ENCODE results near the gene GNAS.
A peak's percentile ranks its signal among the peaks of the same experiment; 100 is the strongest.

The GNAS gene

GRCh38 chr20:58884966-58885365 is 32.5 kb downstream of the GNAS start:
- Histone ChIP-seq H4K8ac (ENCODE audit: low read length) (no peak overlapping the region), H3K36me3 (ENCODE audit: control insufficient read depth in 1 of 2, insufficient read depth in 2 of 2, low read depth in 1 of 2, low read length in 2 of 2) (peaks cover 0 to 4% of the 10 kb centered on the region in 2 experiments), H3K14ac (ENCODE audit: low read length in 2 of 2) (no peak overlapping the region), H2BK120ac (ENCODE audit: low read depth, low read length) (no peak overlapping the region), H2AK5ac (ENCODE audit: low read length, severe bottlenecking) (no peak overlapping the region), H3K27me3 (ENCODE audit: control insufficient read depth in 1 of 2, insufficient read depth in 1 of 2, low read length in 2 of 2) (no peaks in the 10 kb centered on the region), H3K4me3 (ENCODE audit: insufficient read depth in 1 of 2, low read depth in 1 of 2, low read length in 2 of 2) (no peak overlapping the region), H2BK12ac (ENCODE audit: low read length in 2 of 2) (no peak overlapping the region), H3K23ac (ENCODE audit: low read length in 2 of 2) (no peak overlapping the region), H3K79me1 (replicated peaks; ENCODE audit: low read length, poor library complexity, severe bottlenecking) (peaks cover 7% of the 10 kb centered on the region), H3K9ac (ENCODE audit: low read length) (no peak overlapping the region), H3K4ac (ENCODE audit: low read depth in 1 of 2, low read length in 2 of 2) (no peak overlapping the region), H3K18ac (ENCODE audit: low read depth in 1 of 2, low read length in 2 of 2) (no peak overlapping the region), H4K91ac (ENCODE audit: low read length) (no peak overlapping the region), H3K27ac (ENCODE audit: low read length, poor library complexity, severe bottlenecking) (no peak overlapping the region), H2AFZ (ENCODE audit: low read depth, low read length) (no peak overlapping the region), H3K9me3 (ENCODE audit: control insufficient read depth, low read length) (no peaks in the 10 kb centered on the region), H3K4me2 (ENCODE audit: low read length, poor library complexity, severe bottlenecking) (no peak overlapping the region), H2BK15ac (ENCODE audit: low read depth, poor library complexity, severe bottlenecking) (no peak overlapping the region), H3K4me1 (ENCODE audit: control insufficient read depth, insufficient read depth, low read depth, low read length) (peaks cover 14% of the 10 kb centered on the region), H2BK5ac (ENCODE audit: low read depth, low read length, poor library complexity, severe bottlenecking) (no peak overlapping the region)
- 92% methylated on average over 3 of the region's 3 CpGs for whole genome bisulfite sequencing
- DNase-seq = no peak

GRCh38 chr20:58886546-58886945 is 34.0 kb downstream of the GNAS start:
- H3K27ac ChIP-seq (ENCODE audit: low read length, poor library complexity, severe bottlenecking) = no peak overlapping the region
- no peak for DNase-seq
- no peak overlapping the region for H2BK12ac ChIP-seq (ENCODE audit: low read length in 2 of 2)
- no peak overlapping the region for H3K9ac ChIP-seq (ENCODE audit: low read length)
- H3K18ac ChIP-seq (ENCODE audit: low read depth in 1 of 2, low read length in 2 of 2) = no peak overlapping the region
- no peak overlapping the region for H3K23ac ChIP-seq (ENCODE audit: low read length in 2 of 2)
- H3K4ac ChIP-seq (ENCODE audit: low read depth in 1 of 2, low read length in 2 of 2) = no peak overlapping the region
- H3K14ac ChIP-seq (ENCODE audit: low read length in 2 of 2) = no peak overlapping the region
- H2AFZ ChIP-seq (ENCODE audit: low read depth, low read length) = no peak overlapping the region
- no peak overlapping the region for H2BK15ac ChIP-seq (ENCODE audit: low read depth, poor library complexity, severe bottlenecking)
- H2AK5ac ChIP-seq (ENCODE audit: low read length, severe bottlenecking) = no peak overlapping the region
- H3K4me2 ChIP-seq (ENCODE audit: low read length, poor library complexity, severe bottlenecking) = no peak overlapping the region
- peaks cover 20% of the 10 kb centered on the region for H3K4me1 ChIP-seq (ENCODE audit: control insufficient read depth, insufficient read depth, low read depth, low read length)
- H3K4me3 ChIP-seq (ENCODE audit: insufficient read depth in 1 of 2, low read depth in 1 of 2, low read length in 2 of 2) = no peak overlapping the region
- no peaks in the 10 kb centered on the region for H3K9me3 ChIP-seq (ENCODE audit: control insufficient read depth, low read length)
- H3K36me3 ChIP-seq (ENCODE audit: control insufficient read depth in 1 of 2, insufficient read depth in 2 of 2, low read depth in 1 of 2, low read length in 2 of 2) = peaks cover 0 to 4% of the 10 kb centered on the region in 2 experiments
- peaks cover 8% of the 10 kb centered on the region for H3K79me1 ChIP-seq (replicated peaks; ENCODE audit: low read length, poor library complexity, severe bottlenecking)
- no peak overlapping the region for H2BK120ac ChIP-seq (ENCODE audit: low read depth, low read length)
- H4K8ac ChIP-seq (ENCODE audit: low read length) = no peak overlapping the region
- H3K27me3 ChIP-seq (ENCODE audit: control insufficient read depth in 1 of 2, insufficient read depth in 1 of 2, low read length in 2 of 2) = no peaks in the 10 kb centered on the region
- no peak overlapping the region for H2BK5ac ChIP-seq (ENCODE audit: low read depth, low read length, poor library complexity, severe bottlenecking)
- H4K91ac ChIP-seq (ENCODE audit: low read length) = no peak overlapping the region

- Histone ChIP-seq H3K79me1 (replicated peaks; ENCODE audit: low read length, poor library complexity, severe bottlenecking) (peaks cover 8% of the 10 kb centered on the region), H2BK15ac (ENCODE audit: low read depth, poor library complexity, severe bottlenecking) (no peak overlapping the region), H3K9me3 (ENCODE audit: control insufficient read depth, low read length) (no peaks in the 10 kb centered on the region), H3K36me3 (ENCODE audit: control insufficient read depth in 1 of 2, insufficient read depth in 2 of 2, low read depth in 1 of 2, low read length in 2 of 2) (peaks cover 0 to 4% of the 10 kb centered on the region in 2 experiments), H4K91ac (ENCODE audit: low read length) (no peak overlapping the region), H4K8ac (ENCODE audit: low read length) (peak overlapping the region; percentile 95), H3K4me2 (ENCODE audit: low read length, poor library complexity, severe bottlenecking) (peak overlapping the region; percentile 98), H3K14ac (ENCODE audit: low read length in 2 of 2) (no peak overlapping the region), H2BK12ac (ENCODE audit: low read length in 2 of 2) (no peak overlapping the region), H2BK120ac (ENCODE audit: low read depth, low read length) (no peak overlapping the region), H3K4me1 (ENCODE audit: control insufficient read depth, insufficient read depth, low read depth, low read length) (peaks cover 20% of the 10 kb centered on the region), H3K18ac (ENCODE audit: low read depth in 1 of 2, low read length in 2 of 2) (peak overlapping the region; percentile 19 to 73), H3K23ac (ENCODE audit: low read length in 2 of 2) (no peak overlapping the region), H2BK5ac (ENCODE audit: low read depth, low read length, poor library complexity, severe bottlenecking) (no peak overlapping the region), H2AFZ (ENCODE audit: low read depth, low read length) (peak overlapping the region; percentile 87), H3K27ac (ENCODE audit: low read length, poor library complexity, severe bottlenecking) (no peak overlapping the region), H2AK5ac (ENCODE audit: low read length, severe bottlenecking) (peak overlapping the region; percentile 7), H3K4ac (ENCODE audit: low read depth in 1 of 2, low read length in 2 of 2) (peak overlapping the region in 1 of 2 experiments; percentile 63), H3K9ac (ENCODE audit: low read length) (peak overlapping the region; percentile 89), H3K4me3 (ENCODE audit: insufficient read depth in 1 of 2, low read depth in 1 of 2, low read length in 2 of 2) (peak overlapping the region; percentile 84 to 96), H3K27me3 (ENCODE audit: control insufficient read depth in 1 of 2, insufficient read depth in 1 of 2, low read length in 2 of 2) (no peaks in the 10 kb centered on the region)
- DNase-seq = no peak
- 43% methylated on average over 12 of the region's 12 CpGs for WGBS
These were observed 35.6 kb downstream of the GNAS start for GRCh38 chr20:58888103-58888502.

- WGBS = 21% methylated on average over 89 of the region's 101 CpGs
- peak; percentile 83 for DNase-seq
- H3K23ac ChIP-seq (ENCODE audit: low read length in 2 of 2) = peak overlapping the region in 1 of 2 experiments; percentile 76
These were observed 36.2 kb downstream of the GNAS start for GRCh38 chr20:58888521-58889333.

More at GRCh38 chr20:58888521-58889333, 36.2 kb downstream of the GNAS start:
- Histone ChIP-seq H2BK12ac (ENCODE audit: low read length in 2 of 2) (peak overlapping the region in 1 of 2 experiments; percentile 71), H2BK120ac (ENCODE audit: low read depth, low read length) (peak overlapping the region; percentile 89), H3K27me3 (ENCODE audit: control insufficient read depth in 1 of 2, insufficient read depth in 1 of 2, low read length in 2 of 2) (no peaks in the 10 kb centered on the region), H3K4me3 (ENCODE audit: insufficient read depth in 1 of 2, low read depth in 1 of 2, low read length in 2 of 2) (peak overlapping the region; percentile 84 to 96), H2AFZ (ENCODE audit: low read depth, low read length) (peak overlapping the region; percentile 87), H3K4ac (ENCODE audit: low read depth in 1 of 2, low read length in 2 of 2) (peak overlapping the region; percentile 35 to 63), H3K27ac (ENCODE audit: low read length, poor library complexity, severe bottlenecking) (no peak overlapping the region), H2BK5ac (ENCODE audit: low read depth, low read length, poor library complexity, severe bottlenecking) (no peak overlapping the region), H2BK15ac (ENCODE audit: low read depth, poor library complexity, severe bottlenecking) (no peak overlapping the region), H3K9ac (ENCODE audit: low read length) (peak overlapping the region; percentile 89), H3K36me3 (ENCODE audit: control insufficient read depth in 1 of 2, insufficient read depth in 2 of 2, low read depth in 1 of 2, low read length in 2 of 2) (peaks cover 0 to 4% of the 10 kb centered on the region in 2 experiments), H4K8ac (ENCODE audit: low read length) (peak overlapping the region; percentile 95), H3K79me1 (replicated peaks; ENCODE audit: low read length, poor library complexity, severe bottlenecking) (peaks cover 8% of the 10 kb centered on the region), H3K14ac (ENCODE audit: low read length in 2 of 2) (peak overlapping the region in 1 of 2 experiments; percentile 72), H2AK5ac (ENCODE audit: low read length, severe bottlenecking) (no peak overlapping the region), H3K18ac (ENCODE audit: low read depth in 1 of 2, low read length in 2 of 2) (peak overlapping the region; percentile 19 to 73), H3K4me2 (ENCODE audit: low read length, poor library complexity, severe bottlenecking) (peak overlapping the region; percentile 98), H4K91ac (ENCODE audit: low read length) (peak overlapping the region; percentile 61), H3K9me3 (ENCODE audit: control insufficient read depth, low read length) (no peaks in the 10 kb centered on the region), H3K4me1 (ENCODE audit: control insufficient read depth, insufficient read depth, low read depth, low read length) (peaks cover 15% of the 10 kb centered on the region)
